Stimulated activated CD4-positive, alpha-beta T cell treated with anti-CD3 and anti-CD28 coated beads, Interleukin-1b, Interleukin-23, amount 100 ng/mL, for 24 hours (primary cell): ENCODE data around the gene COX19.
"Not testable (repeated sequence)": the region's sequence is repeated elsewhere in the genome, so short reads cannot be mapped to it uniquely, and the experiment has no call there.

Experiments
- DNase-seq, 4 experiments: peaks; one replicate each; pipeline ENCODE4 v3.0.0-alpha.2; 2020; ENCODE audit warnings: low read depth in 4 of 4, low spot score in 1 of 4

The COX19 gene

GRCh38 chr7:927031-927671, 48.2 kb downstream of the COX19 start:
- DNase-seq, result no peak

DNA sequence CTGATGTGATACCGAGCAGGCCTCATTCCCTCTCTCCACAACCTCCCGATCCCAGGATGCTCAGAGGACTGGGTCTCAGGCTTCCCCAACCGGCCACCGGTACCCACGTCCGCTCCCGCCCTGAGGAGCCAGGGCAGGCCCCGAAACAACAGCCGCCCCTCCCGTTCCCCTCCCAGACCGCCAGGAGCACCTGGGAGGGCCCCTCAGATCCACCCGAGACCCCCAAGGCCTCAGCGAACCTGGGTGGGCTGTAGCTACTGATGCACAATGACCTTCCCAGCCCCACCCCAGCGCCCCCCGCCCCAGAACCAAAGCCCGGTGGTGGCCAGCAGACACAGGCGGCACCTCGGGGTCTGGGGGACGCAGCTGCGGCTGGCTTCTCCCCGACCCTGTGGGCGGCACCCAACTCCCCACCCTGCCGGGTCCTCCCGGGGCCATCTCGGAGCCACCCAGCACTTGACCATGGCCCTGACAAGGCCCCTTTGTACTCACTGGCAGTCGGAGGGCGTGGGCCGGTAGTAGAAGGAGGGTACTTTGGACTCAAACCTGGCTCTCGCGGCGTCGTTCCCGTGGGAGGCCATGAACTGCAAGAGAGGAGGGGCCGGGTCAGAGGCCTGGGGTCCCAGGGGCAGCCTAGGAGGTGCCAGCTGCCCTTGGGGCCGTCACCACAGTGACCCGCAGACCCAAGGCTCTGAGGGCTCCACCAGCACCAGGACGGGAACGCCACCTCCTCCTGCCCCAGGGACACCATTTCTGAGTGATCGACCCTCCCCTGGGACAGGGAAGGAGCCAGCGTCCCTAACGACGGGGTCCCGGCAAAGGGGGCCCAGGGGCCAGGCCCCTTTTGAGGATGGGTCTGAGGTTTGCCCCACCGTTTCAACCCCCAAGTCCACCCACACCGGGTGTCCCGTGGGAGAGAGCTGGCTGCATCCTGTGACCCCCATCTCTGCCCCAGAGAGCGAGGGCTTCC, 49.0 kb downstream of the COX19 start:
- no peak for DNase-seq

DNA sequence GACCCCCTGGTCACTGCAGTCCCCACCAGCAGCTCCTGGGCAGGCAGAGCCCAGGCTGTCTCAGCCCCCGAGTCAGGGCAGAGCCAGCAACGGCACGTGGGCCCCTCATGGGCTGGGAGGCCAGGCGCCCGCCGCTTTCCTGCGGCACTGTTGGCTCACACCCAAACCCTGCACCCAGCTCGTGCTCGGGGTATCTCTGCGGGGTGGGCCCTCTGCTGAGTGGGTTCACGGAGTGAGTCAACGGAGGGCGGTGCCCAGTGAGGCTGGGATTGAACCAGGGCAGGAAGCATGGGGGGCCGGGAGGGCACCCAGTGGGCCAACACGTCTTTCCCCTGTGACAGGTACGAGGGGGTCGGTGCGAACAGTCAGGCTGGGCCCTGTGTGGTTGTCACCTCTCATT, 49.7 kb downstream of the COX19 start:
- no peak for DNase-seq

- peak in 3 of 4 experiments; percentile 36 to 56 (median 45) for DNase-seq
Measured at GRCh38 chr7:924541-925231, 50.7 kb downstream of the COX19 start.

DNA sequence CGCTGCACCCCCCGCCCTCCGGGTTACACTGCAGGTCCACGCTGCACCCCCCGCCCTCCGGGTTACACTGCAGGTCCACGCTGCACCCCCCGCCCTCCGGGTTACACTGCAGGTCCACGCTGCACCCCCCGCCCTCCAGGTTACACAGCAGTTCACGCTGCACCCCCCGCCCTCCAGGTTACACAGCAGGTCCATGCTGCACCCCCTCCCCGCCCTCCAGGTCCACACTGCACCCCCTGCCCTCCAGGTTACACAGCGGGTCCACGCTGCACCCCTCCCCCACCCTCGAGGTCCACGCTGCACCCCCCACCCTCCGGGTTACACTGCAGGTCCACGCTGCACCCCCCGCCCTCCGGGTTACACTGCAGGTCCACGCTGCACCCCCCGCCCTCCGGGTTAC, 51.3 kb downstream of the COX19 start:
- DNase-seq, result not testable (repeated sequence)

DNA sequence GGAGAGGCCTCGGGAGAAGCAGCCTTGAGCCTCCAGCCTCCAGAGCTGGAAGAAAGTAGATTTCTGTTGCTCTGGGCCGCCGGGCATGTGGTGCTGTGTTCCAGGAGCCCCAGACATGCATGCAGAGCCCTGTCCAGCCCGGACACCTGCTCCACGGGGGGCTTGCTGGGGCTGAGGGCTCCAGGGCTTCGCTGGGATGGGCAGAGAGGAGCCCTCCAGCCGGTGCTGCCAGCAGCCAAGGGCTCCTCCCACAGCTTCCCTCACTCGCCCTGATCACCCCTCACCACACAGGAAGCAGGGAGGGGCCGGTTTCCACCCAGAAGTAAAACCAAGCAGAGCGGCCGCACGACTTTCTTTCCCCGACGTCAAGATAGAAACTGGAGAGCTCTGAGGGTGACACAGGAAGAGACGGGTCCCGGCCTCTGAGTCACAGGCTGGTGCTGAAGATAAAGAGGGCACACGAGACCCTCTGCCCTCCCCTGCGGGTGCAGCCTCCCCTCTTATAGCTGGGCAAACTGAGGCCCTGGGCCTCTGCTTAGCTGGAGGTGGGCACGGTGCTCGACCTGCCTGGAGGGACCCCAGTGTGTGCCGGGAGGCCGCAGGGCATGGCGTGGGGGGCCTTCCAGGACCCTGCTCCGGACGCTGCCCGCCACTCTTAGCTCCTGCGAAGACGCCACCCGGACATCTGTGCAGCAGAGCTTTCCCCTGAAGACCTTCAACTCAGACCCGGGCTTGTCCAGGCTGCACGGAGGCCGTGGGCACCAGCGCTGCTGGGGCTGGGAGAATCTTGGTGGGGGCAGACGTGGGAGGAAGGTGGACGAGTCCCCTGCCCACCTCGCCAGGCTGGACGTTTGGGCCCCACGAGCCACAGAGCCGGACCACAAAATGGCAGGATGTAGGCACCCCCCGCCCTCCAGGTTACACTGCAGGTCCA, 52.0 kb downstream of the COX19 start:
- DNase-seq, result peak; percentile 63 to 90 (median 82)

- peak in 1 of 4 experiments; percentile 39 for DNase-seq
Measured at GRCh38 chr7:922334-923107, 52.8 kb downstream of the COX19 start.

GRCh38 chr7:921581-922333, 53.6 kb downstream of the COX19 start:
- no peak for DNase-seq

GRCh38 chr7:921071-921461, 54.3 kb downstream of the COX19 start:
- DNase-seq, result no peak

DNA sequence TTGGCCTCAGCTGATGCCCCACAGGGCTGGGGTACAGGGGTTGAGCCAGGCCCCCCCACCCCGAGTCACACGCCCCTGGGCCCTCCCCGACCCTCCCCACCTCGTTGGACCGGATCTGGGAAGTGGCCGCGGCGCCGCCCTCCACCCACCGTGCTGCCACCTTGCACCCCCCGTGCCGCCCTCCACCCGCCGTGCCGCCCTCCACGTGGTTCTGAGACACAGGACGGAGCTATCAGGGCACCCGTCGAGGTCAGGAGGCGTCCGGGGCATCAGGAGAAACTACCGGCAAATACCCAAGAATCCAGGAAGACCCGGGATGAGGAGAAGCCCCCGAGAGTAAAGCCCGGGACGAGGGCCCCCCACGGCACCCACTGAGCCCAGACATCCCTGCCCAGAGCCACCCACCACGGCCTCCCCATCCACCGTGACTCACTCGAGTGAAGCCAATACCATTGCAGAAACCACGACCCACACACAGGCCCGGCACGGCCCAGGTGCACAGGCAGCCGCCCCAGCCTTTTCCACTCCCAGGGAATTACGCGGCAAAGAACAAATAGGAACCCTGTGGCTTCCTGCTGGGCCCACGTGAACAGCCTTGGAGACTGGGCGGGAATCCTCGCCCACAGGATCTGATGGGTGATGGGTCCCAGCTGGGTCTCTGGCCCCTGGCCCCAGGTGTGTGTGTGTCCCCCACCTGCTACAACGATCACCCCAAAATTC, 54.8 kb downstream of the COX19 start:
- no peak for DNase-seq

GRCh38 chr7:919924-920341, 55.4 kb downstream of the COX19 start:
- DNase-seq, result no peak

- no peak for DNase-seq
Measured at GRCh38 chr7:919114-919442, 56.3 kb downstream of the COX19 start.

DNA sequence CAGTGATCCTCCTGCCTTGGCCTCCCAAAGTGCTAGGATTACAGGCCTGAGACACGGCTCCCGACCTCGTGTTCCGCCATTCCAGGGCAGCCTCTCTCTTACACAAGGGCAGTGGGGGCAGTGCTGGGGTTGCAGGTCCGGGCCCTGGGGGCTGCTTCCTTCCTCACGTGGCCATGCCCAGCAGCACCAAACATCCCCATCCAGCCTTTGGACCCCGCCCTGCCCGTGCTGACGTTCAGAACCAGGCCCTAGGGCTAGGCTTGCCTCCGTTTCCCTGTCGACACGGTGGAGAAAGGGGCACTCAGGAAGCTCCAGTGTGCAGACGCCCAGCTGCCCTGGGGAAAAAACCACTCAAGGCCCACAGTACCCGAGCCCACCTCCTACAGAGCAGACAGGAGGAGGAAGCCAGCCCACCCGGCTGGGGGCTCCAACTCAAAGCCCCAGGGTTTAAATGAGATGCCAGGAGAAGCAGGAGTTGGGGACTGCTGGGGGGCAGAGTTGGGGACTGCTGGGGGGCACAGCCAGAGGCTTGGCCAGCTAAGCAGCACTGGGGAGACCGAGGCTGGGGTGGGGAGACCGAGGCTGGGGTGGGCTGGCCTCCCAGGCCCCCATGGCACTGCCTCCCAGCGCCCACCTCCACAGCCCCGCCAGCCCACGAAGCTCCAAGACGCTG, 56.8 kb downstream of the COX19 start:
- no peak for DNase-seq

- DNase-seq, result no peak
Measured at GRCh38 chr7:918118-918425, 57.3 kb downstream of the COX19 start.

- DNase-seq, result no peak
Measured at GRCh38 chr7:917255-918117, 57.9 kb downstream of the COX19 start.

DNA sequence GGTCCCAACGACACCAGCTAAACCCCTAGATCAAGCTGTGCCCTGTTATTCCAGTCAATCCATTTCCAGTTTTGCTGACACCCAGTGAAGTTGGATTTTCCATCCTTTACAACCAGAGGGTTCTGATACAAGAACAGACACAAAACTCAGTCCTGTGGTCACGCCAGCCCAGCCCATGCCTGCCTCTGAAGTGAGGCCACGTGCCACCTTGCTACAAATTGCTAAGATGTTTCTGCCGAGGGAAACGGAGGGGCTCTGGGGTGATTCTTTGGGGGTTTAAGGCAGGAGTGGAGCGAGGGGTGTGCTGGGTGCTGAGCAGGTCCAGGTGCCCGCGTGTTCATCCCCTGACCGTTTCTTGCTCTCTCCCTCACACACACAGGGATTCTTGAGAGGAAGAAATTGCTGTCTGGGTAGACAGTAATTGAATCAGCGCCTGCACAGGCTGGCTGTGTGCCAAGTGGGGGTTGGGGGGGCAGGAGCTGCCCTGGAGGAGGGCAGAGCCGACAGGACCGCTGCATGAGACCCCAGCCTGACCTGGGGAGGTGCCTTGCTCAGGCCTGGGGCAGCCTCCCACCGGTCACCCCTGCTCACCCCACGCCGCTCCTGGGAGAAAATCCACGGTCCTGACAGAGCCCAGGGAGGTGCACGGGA, 58.9 kb downstream of the COX19 start:
- DNase-seq, result no peak
